HG03439 (cell line): ENCODE results near the gene TBCD.

Source experiments
- ATAC-seq: cut with Tn5 transposase; IDR thresholded peaks from one replicate; pipeline ENCODE4 v1.9.1; 2021; ENCODE audit warnings: mild to moderate bottlenecking, moderate library complexity; ENCODE audit not compliant: unreplicated experiment

Gene TBCD

GRCh38 chr17:82789051-82789592 is 37.3 kb downstream of the TBCD start:
- ATAC-seq, result no peak

- ATAC-seq, result no peak
Measured at GRCh38 chr17:82789806-82790205, 37.9 kb downstream of the TBCD start.

- no peak for ATAC-seq
Measured at GRCh38 chr17:82790391-82790790, 38.5 kb downstream of the TBCD start.

- ATAC-seq, result no peak
Measured at GRCh38 chr17:82791532-82791931, 39.7 kb downstream of the TBCD start.

- ATAC-seq, result no peak
Measured at GRCh38 chr17:82793974-82794630, 42.2 kb downstream of the TBCD start.

- no peak for ATAC-seq
Measured at GRCh38 chr17:82794781-82795482, 43.1 kb downstream of the TBCD start.

GRCh38 chr17:82795615-82796014 is 43.8 kb downstream of the TBCD start:
- ATAC-seq, result no peak

- ATAC-seq, result no peak
Measured at GRCh38 chr17:82797061-82797460, 45.2 kb downstream of the TBCD start.

GRCh38 chr17:82798752-82799151 is 46.9 kb downstream of the TBCD start:
- ATAC-seq, result no peak

- ATAC-seq, result no peak
Measured at GRCh38 chr17:82799591-82799990, 47.7 kb downstream of the TBCD start.

- no peak for ATAC-seq
Measured at GRCh38 chr17:82800885-82801284, 49.0 kb downstream of the TBCD start.

- ATAC-seq, result no peak
Measured at GRCh38 chr17:82801377-82801970, 49.6 kb downstream of the TBCD start.

- ATAC-seq, result no peak
Measured at GRCh38 chr17:82802075-82802780, 50.4 kb downstream of the TBCD start.

GRCh38 chr17:82803185-82803584 is 51.3 kb downstream of the TBCD start:
- ATAC-seq, result no peak

- ATAC-seq, result no peak
Measured at GRCh38 chr17:82803606-82804005, 51.7 kb downstream of the TBCD start.

GRCh38 chr17:82804442-82805191 is 52.8 kb downstream of the TBCD start:
- ATAC-seq, result no peak

- ATAC-seq, result no peak
Measured at GRCh38 chr17:82805254-82805653, 53.4 kb downstream of the TBCD start.

GRCh38 chr17:82805823-82806222 is 54.0 kb downstream of the TBCD start:
- ATAC-seq, result no peak

- no peak for ATAC-seq
Measured at GRCh38 chr17:82806645-82807044, 54.8 kb downstream of the TBCD start.

GRCh38 chr17:82807101-82807500 is 55.2 kb downstream of the TBCD start:
- ATAC-seq, result no peak

- ATAC-seq, result no peak
Measured at GRCh38 chr17:82807562-82807961, 55.7 kb downstream of the TBCD start.
